Adrenal gland (tissue), 5 donors: Measurements from ENCODE around the gene GRID1.

ENCODE experiments used
- POLR2A ChIP-seq, 2 donors: fragments of 450-650 bp; IDR thresholded peaks; one replicate each; pipeline ENCODE4 v1.6.1; 2017; ENCODE audit warnings: antibody characterized with exemption in 2 of 2, mild to moderate bottlenecking in 2 of 2, moderate library complexity in 1 of 2
- TF ChIP-seq, protein P1 (sequence below), 6 experiments: fragments of 450-650 bp in 4 of 6; fragments of 200-600 bp in 2 of 6; sonication (generic) in 1 of 6; IDR thresholded peaks; 1 replicate in 5 of 6; 2 replicates in 1 of 6; pipeline versions ENCODE4 v1.5.1 to v1.8.0; 2016 to 2021; ENCODE audit warnings: antibody characterized with exemption in 6 of 6, mild to moderate bottlenecking in 2 of 6, moderate library complexity in 1 of 6
- donor health status: DM: no; HTN: no; CAD: no.

DNA sequence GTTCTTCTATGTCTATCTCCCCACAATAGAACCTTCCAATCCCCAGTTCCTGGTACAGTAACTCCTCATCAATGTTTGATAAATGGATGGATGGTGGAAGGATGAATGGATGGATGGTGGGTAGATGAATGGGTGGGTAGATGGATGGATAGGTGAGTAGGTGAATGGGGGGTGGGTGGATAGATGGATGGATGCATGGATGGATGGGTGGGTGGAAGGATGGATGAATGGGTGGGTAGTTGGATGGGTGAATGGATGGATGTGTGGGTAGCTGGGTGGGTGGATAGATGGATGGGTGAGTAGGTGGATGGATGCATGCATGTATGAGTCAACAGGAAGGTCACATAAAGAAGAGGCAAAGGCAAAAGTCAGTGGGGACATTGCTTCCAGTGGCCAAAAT lies 116.8 kb downstream of the GRID1 start:
- TF ChIP-seq, protein P1, sequence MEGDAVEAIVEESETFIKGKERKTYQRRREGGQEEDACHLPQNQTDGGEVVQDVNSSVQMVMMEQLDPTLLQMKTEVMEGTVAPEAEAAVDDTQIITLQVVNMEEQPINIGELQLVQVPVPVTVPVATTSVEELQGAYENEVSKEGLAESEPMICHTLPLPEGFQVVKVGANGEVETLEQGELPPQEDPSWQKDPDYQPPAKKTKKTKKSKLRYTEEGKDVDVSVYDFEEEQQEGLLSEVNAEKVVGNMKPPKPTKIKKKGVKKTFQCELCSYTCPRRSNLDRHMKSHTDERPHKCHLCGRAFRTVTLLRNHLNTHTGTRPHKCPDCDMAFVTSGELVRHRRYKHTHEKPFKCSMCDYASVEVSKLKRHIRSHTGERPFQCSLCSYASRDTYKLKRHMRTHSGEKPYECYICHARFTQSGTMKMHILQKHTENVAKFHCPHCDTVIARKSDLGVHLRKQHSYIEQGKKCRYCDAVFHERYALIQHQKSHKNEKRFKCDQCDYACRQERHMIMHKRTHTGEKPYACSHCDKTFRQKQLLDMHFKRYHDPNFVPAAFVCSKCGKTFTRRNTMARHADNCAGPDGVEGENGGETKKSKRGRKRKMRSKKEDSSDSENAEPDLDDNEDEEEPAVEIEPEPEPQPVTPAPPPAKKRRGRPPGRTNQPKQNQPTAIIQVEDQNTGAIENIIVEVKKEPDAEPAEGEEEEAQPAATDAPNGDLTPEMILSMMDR (IDR thresholded peaks at IDR 0.05), result no peak
- no peak for TF ChIP-seq POLR2A (IDR thresholded peaks at IDR 0.05)
